HCT116 (cell line): ENCODE data around the gene SMIM21. TPM values are rescaled to one million over a fixed set of nuclear protein-coding genes. Genes with fewer than 3 reads are reported as not detected.

Experiments used
- ATAC-seq: fragments of 200-7000 bp; cut with Tn5 transposase; 2 replicates; pipeline ENCODE4 v1.9.1; 2020; ENCODE audit warnings: mild to moderate bottlenecking, moderate library complexity
- BruUV-seq: library from RNA; stranded (reverse); fragments of 400-500 nt; replicated peaks from 2 replicates; lab custom pipeline; 2021; lab: Mats Ljungman, UMichigan
- CTCF ChIA-PET: fragments of 300-600 bp; sonication (Branson Sonifier 250); formaldehyde crosslinking; loops from one replicate; lab custom pipeline; 2021; ENCODE audit warnings: antibody characterized with exemption; lab: Charles Lee
- POLR2A ChIA-PET: fragments of 300-600, 350-600 bp; sonication (Branson Sonifier 250); formaldehyde crosslinking; loops from one replicate; lab custom pipeline; 2021; ENCODE audit warnings: antibody characterized with exemption; lab: Charles Lee
- RAD21 ChIA-PET, 2 experiments: fragments of 300-600 bp; sonication (Branson Sonifier 250); formaldehyde crosslinking; loops; one replicate each; lab custom pipeline; 2023; ENCODE audit warnings: low total read pairs in 2 of 2; ENCODE audit not compliant: uncharacterized antibody in 2 of 2, unreplicated experiment in 2 of 2, low non-redundant PET in 1 of 2; lab: Charles Lee
- DNase-seq: peaks from one replicate; pipeline ENCODE4 v3.0.0-alpha.2; 2010; ENCODE audit warnings: low read depth, low spot score
- H2AFZ ChIP-seq: fragments of 200-600 bp; shearing (Covaris generic), sonication (generic); 2 replicates; pipeline ENCODE4 v1.6.1; 2017; ENCODE audit warnings: low read depth, mixed run types, mixed read lengths, antibody characterized with exemption, low read length; ENCODE audit not compliant: poor library complexity, severe bottlenecking
- H3K27ac ChIP-seq: 2 replicates; pipeline ENCODE4 v1.5.1; 2012; ENCODE audit warnings: low read depth, low read length
- H3K27me3 ChIP-seq: fragments of 200-600 bp; sonication (generic); 2 replicates; pipeline ENCODE4 v1.6.1; 2016; ENCODE audit warnings: mixed run types, low read length, mixed read lengths; ENCODE audit not compliant: insufficient read depth
- H3K36me3 ChIP-seq, 2 experiments: fragments of 200-500 bp in 1 of 2; fragments of 200-600 bp in 1 of 2; sonication (Bioruptor generic) in 1 of 2; sonication (generic) in 1 of 2; 2 replicates each; pipeline versions ENCODE4 v1.5.1 to v1.6.1; 2014 to 2016; ENCODE audit warnings: low read length in 2 of 2, inconsistent platforms in 1 of 2, mixed read lengths in 1 of 2, mixed run types in 1 of 2; ENCODE audit not compliant: insufficient read depth in 2 of 2, control insufficient read depth in 1 of 2
- H3K4me1 ChIP-seq, 2 experiments: fragments of 200-600 bp in 1 of 2; sonication (generic) in 1 of 2; 2 replicates each; pipeline versions ENCODE4 v1.5.1 to v1.6.1; 2012 to 2017; ENCODE audit warnings: low read length in 2 of 2, inconsistent platforms in 1 of 2, mild to moderate bottlenecking in 1 of 2, mixed read lengths in 1 of 2, mixed run types in 1 of 2, moderate library complexity in 1 of 2; ENCODE audit not compliant: insufficient read depth in 2 of 2, control insufficient read depth in 1 of 2
- H3K4me2 ChIP-seq: fragments of 200-600 bp; sonication (generic); 2 replicates; pipeline ENCODE4 v1.6.1; 2017; ENCODE audit warnings: mixed run types, low read length, mixed read lengths
- H3K4me3 ChIP-seq, 2 experiments: fragments of 200-600 bp in 1 of 2; sonication (generic) in 1 of 2; replicated peaks in 1 of 2; 2 replicates each; pipeline ENCODE4 v1.5.1; 2011 to 2016; ENCODE audit warnings: low read length in 2 of 2, control low read depth in 1 of 2, low read depth in 1 of 2, mild to moderate bottlenecking in 1 of 2, mixed read lengths in 1 of 2, mixed run types in 1 of 2
- H3K79me2 ChIP-seq: fragments of 200-600 bp; sonication (generic); 2 replicates; pipeline ENCODE4 v1.6.1; 2017; ENCODE audit warnings: mild to moderate bottlenecking, mixed run types, low read length, moderate library complexity, mixed read lengths; ENCODE audit not compliant: insufficient read depth
- H3K9ac ChIP-seq: fragments of 200-600 bp; sonication (generic); 2 replicates; pipeline ENCODE4 v1.6.1; 2016; ENCODE audit warnings: low read length, mixed read lengths
- H3K9me2 ChIP-seq: fragments of 200-600 bp; sonication (generic), shearing (Covaris generic); 2 replicates; pipeline ENCODE4 v1.6.1; 2017; ENCODE audit warnings: mixed run types, mild to moderate bottlenecking, moderate library complexity; ENCODE audit not compliant: insufficient read depth
- H3K9me3 ChIP-seq, 2 experiments: fragments of 200-500 bp in 1 of 2; fragments of 200-600 bp in 1 of 2; sonication (Bioruptor generic) in 1 of 2; sonication (generic) in 1 of 2; 2 replicates each; pipeline ENCODE4 v1.6.1; 2014 to 2017; ENCODE audit warnings: low read length in 2 of 2, mixed read lengths in 2 of 2, inconsistent platforms in 1 of 2, low read depth in 1 of 2, mild to moderate bottlenecking in 1 of 2, mixed run types in 1 of 2, moderate library complexity in 1 of 2; ENCODE audit not compliant: control insufficient read depth in 1 of 2, insufficient read depth in 1 of 2
- H4K20me1 ChIP-seq: fragments of 200-600 bp; sonication (generic), shearing (Covaris generic); 2 replicates; pipeline ENCODE4 v1.6.1; 2017; ENCODE audit warnings: mixed run types, mild to moderate bottlenecking, moderate library complexity; ENCODE audit not compliant: insufficient read depth
- CBX3 ChIP-seq: IDR thresholded peaks from 2 replicates; pipeline ENCODE4 v1.6.1; 2012; ENCODE audit warnings: low read depth
- CEBPB ChIP-seq: IDR thresholded peaks from 2 replicates; pipeline ENCODE4 v1.6.1; 2012; ENCODE audit warnings: low read depth
- CTCF ChIP-seq, 3 experiments: fragments of 200-600 bp in 1 of 3; sonication (generic) in 1 of 3; IDR thresholded peaks in 2 of 3; conservative IDR thresholded peaks in 1 of 3; 2 replicates each; pipeline ENCODE4 v1.5.1; 2012 to 2017; ENCODE audit warnings: low read depth in 2 of 3, low read length in 2 of 3, antibody characterized with exemption in 1 of 3, borderline replicate concordance in 1 of 3, control low read depth in 1 of 3, mild to moderate bottlenecking in 1 of 3, mixed read lengths in 1 of 3, mixed run types in 1 of 3, moderate library complexity in 1 of 3; ENCODE audit not compliant: insufficient read depth in 1 of 3
- ELF1 ChIP-seq: IDR thresholded peaks from 2 replicates; pipeline ENCODE4 v1.6.1; 2012; ENCODE audit warnings: low read depth, borderline replicate concordance
- EZH2 ChIP-seq: fragments of 200-600 bp; sonication (generic); IDR thresholded peaks from 2 replicates; pipeline ENCODE4 v1.6.1; 2017; ENCODE audit warnings: antibody characterized with exemption, mixed run types
- FOSL1 ChIP-seq: IDR thresholded peaks from 2 replicates; pipeline ENCODE4 v1.6.1; 2012; ENCODE audit warnings: low read depth
- JUND ChIP-seq: IDR thresholded peaks from 2 replicates; pipeline ENCODE4 v1.6.1; 2012
- POLR2A ChIP-seq: IDR thresholded peaks from 2 replicates; pipeline ENCODE4 v1.7.0; 2011; ENCODE audit warnings: borderline replicate concordance; ENCODE audit not compliant: insufficient read depth, insufficient read length; ENCODE audit errors: extremely low read depth
- POLR2AphosphoS5 ChIP-seq: IDR thresholded peaks from 2 replicates; pipeline ENCODE4 v1.6.1; 2011; ENCODE audit warnings: mild to moderate bottlenecking, low read depth, low read length, moderate library complexity
- REST ChIP-seq: IDR thresholded peaks from 2 replicates; pipeline ENCODE4 v1.6.1; 2012; ENCODE audit warnings: low read depth
- SIN3A ChIP-seq: IDR thresholded peaks from 2 replicates; pipeline ENCODE4 v1.6.1; 2012; ENCODE audit warnings: low read depth
- SP1 ChIP-seq: IDR thresholded peaks from 2 replicates; pipeline ENCODE4 v1.6.1; 2012; ENCODE audit warnings: low read depth
- SRF ChIP-seq: IDR thresholded peaks from 2 replicates; pipeline ENCODE4 v1.6.1; 2012; ENCODE audit warnings: low read depth
- TCF7L2 ChIP-seq: IDR thresholded peaks from 2 replicates; pipeline ENCODE4 v1.7.0; 2011; ENCODE audit warnings: borderline replicate concordance, inconsistent platforms; ENCODE audit not compliant: insufficient read depth, insufficient read length; ENCODE audit errors: extremely low read depth
- ZFX ChIP-seq: fragments of 450-650 bp; IDR thresholded peaks from 2 replicates; pipeline ENCODE4 v1.6.1; 2017
- ZNF274 ChIP-seq: fragments of 200-500 bp; sonication (Bioruptor generic); IDR thresholded peaks from 2 replicates; pipeline ENCODE4 v1.6.1; 2014; ENCODE audit warnings: mild to moderate bottlenecking, low read depth, low read length, inconsistent platforms
- intact Hi-C: fragments of 100-400 bp; cut with micrococcal nuclease; formaldehyde crosslinking; loops from 2 replicates; pipeline ENCODE4 v1.10.0; 2022
- total RNA-seq: library from RNA; stranded (reverse); gene quantifications from one replicate; pipeline ENCODE4 v1.2.1, GENCODE V29; 2021; ENCODE audit not compliant: unreplicated experiment
- TF ChIP-seq, protein P1 (sequence below): IDR thresholded peaks from 2 replicates; pipeline ENCODE4 v1.6.1; 2012
- TF ChIP-seq, protein P2 (sequence below): IDR thresholded peaks from 2 replicates; pipeline ENCODE4 v1.6.1; 2012

Gene SMIM21
- total RNA-seq, 1 experiment from 2014 or later: not detected

DNA sequence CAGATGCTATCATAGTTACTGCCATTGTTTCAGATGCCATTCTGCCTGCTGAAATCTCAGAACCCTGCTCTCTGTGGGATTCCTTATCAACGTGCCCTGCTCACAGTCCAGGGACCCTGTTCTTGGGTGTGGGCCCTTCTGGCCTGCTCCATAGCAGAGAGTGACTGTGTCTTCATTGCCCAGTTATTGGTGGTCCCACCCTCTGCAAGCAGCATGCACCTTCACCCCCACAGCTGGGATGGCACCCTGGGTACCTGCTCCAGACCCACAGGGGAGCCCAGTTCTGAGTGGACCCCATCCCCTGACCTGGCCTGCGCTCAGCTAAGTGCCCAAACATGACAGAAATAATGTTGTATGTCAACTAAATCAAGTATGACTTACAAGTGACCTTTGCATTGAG, 36.6 kb downstream of the SMIM21 start:
- CTCF ChIA-PET: no interaction called here
- H3K9me3 ChIP-seq: no peaks in the 10 kb centered on the region
- RAD21 ChIA-PET: no interaction called here
- no peaks in the 10 kb centered on the region; the same call in 1 of the 2 replicates for H3K27me3 ChIP-seq
- H3K4me1 ChIP-seq: no peaks in the 10 kb centered on the region
- ATAC-seq (no peak), DNase-seq (no peak)
- intact Hi-C loops: no loop called here
- no peak overlapping the region for H3K4me3 ChIP-seq
- H3K9ac ChIP-seq: no peak overlapping the region
- H3K27ac ChIP-seq: no peak overlapping the region
- no TSS peak for BruUV-seq
- H4K20me1 ChIP-seq: no peaks in the 10 kb centered on the region
- no peaks in the 10 kb centered on the region for H3K79me2 ChIP-seq
- no peak overlapping the region for H3K4me2 ChIP-seq
- POLR2A ChIA-PET: no interaction called here
- TF ChIP-seq SP1: no peak
- no peak for TF ChIP-seq FOSL1
- TF ChIP-seq POLR2A: no peak
- no peak for TF ChIP-seq SRF
- TF ChIP-seq SIN3A: no peak
- TF ChIP-seq EZH2: no peak
- no peak for TF ChIP-seq ELF1
- no peak for TF ChIP-seq ZFX
- TF ChIP-seq, protein P1, sequence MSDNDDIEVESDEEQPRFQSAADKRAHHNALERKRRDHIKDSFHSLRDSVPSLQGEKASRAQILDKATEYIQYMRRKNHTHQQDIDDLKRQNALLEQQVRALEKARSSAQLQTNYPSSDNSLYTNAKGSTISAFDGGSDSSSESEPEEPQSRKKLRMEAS: no peak
- no peak for TF ChIP-seq CTCF (IDR thresholded peaks at IDR 0.05 in 2 of 3, conservative IDR thresholded peaks at IDR 0.05 in 1 of 3; ENCODE audit: borderline replicate concordance in 1 of 3, insufficient read depth in 1 of 3, low read depth in 2 of 3, low read length in 2 of 3)
- TF ChIP-seq POLR2AphosphoS5: no peak
- no peak for TF ChIP-seq CBX3
- no peak for TF ChIP-seq JUND
- TF ChIP-seq CEBPB: no peak
- TF ChIP-seq ZNF274: no peak
- TF ChIP-seq, protein P2, sequence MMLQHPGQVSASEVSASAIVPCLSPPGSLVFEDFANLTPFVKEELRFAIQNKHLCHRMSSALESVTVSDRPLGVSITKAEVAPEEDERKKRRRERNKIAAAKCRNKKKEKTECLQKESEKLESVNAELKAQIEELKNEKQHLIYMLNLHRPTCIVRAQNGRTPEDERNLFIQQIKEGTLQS: no peak
- TF ChIP-seq TCF7L2: no peak
- TF ChIP-seq REST: no peak
- no peaks in the 10 kb centered on the region for H3K36me3 ChIP-seq
- no peak overlapping the region for H2AFZ ChIP-seq
- no peaks in the 10 kb centered on the region for H3K9me2 ChIP-seq
